Gastrocnemius medialis (tissue), 4 donors: ENCODE data around the gene TMEM87B.

Source experiments
- POLR2A ChIP-seq, 2 donors: fragments of 450-650 bp; IDR thresholded peaks; one replicate each; pipeline ENCODE4 v1.6.1; 2017; ENCODE audit warnings: antibody characterized with exemption in 2 of 2, mild to moderate bottlenecking in 2 of 2, moderate library complexity in 2 of 2
- TF ChIP-seq, protein P1 (sequence below), 5 experiments: fragments of 450-650 bp in 3 of 5; fragments of 200-600 bp in 2 of 5; sonication (generic) in 2 of 5; IDR thresholded peaks in 4 of 5; conservative IDR thresholded peaks in 1 of 5; 1 replicate in 4 of 5; 2 replicates in 1 of 5; pipeline ENCODE4 v1.5.1; 2016 to 2019; ENCODE audit warnings: antibody characterized with exemption in 5 of 5, mild to moderate bottlenecking in 3 of 5, moderate library complexity in 3 of 5

DNA sequence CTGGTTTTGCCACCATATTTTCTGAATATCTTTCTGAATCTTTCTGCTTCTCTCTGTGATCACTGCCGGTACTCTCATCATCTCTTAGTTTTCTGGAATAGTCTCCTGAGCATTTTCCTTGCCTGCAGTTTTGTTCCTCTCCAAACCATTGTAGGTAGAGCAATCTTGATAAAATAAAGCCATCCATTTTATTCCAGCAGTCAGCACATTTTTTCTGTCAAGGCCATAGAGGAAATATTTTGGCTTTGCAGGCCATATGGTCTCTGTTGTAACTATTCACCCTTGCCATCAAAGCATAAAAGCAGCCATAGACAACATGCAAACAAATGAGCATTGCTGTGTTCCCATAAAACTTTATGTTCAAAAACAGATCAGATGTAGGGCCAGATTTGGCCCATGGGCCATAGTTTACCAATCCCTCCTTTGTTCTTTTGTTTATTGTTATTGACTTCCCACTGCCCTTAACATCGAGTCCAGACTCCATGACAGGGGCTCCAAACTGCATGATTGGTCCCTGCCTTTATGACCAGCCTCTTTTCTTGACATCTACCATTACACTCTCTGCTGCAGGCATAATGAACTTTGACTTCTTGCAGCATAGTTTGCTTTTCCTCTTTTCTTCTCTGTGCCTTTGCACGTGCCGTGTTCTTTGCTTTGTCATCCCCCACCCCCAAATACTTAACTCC lies 29.8 kb downstream of the TMEM87B start:
- TF ChIP-seq, protein P1, sequence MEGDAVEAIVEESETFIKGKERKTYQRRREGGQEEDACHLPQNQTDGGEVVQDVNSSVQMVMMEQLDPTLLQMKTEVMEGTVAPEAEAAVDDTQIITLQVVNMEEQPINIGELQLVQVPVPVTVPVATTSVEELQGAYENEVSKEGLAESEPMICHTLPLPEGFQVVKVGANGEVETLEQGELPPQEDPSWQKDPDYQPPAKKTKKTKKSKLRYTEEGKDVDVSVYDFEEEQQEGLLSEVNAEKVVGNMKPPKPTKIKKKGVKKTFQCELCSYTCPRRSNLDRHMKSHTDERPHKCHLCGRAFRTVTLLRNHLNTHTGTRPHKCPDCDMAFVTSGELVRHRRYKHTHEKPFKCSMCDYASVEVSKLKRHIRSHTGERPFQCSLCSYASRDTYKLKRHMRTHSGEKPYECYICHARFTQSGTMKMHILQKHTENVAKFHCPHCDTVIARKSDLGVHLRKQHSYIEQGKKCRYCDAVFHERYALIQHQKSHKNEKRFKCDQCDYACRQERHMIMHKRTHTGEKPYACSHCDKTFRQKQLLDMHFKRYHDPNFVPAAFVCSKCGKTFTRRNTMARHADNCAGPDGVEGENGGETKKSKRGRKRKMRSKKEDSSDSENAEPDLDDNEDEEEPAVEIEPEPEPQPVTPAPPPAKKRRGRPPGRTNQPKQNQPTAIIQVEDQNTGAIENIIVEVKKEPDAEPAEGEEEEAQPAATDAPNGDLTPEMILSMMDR (IDR thresholded peaks at IDR 0.05 in 4 of 5, conservative IDR thresholded peaks at IDR 0.05 in 1 of 5) = no peak
- TF ChIP-seq POLR2A (IDR thresholded peaks at IDR 0.05) = no peak
